Body of pancreas (tissue), 4 donors: ENCODE measurements around the gene C4orf50.

Experiments
- POLR2A ChIP-seq, 3 donors: fragments of 450-650 bp; IDR thresholded peaks; one replicate each; pipeline ENCODE4 v1.6.1; 2016; ENCODE audit warnings: antibody characterized with exemption in 3 of 3, mild to moderate bottlenecking in 2 of 3
- TF ChIP-seq, protein P1 (sequence below), 7 experiments: fragments of 450-650 bp in 4 of 7; fragments of 200-600 bp in 3 of 7; sonication (generic) in 3 of 7; IDR thresholded peaks; one replicate each; pipeline ENCODE4 v1.5.1; 2016 to 2019; ENCODE audit warnings: antibody characterized with exemption in 7 of 7

DNA sequence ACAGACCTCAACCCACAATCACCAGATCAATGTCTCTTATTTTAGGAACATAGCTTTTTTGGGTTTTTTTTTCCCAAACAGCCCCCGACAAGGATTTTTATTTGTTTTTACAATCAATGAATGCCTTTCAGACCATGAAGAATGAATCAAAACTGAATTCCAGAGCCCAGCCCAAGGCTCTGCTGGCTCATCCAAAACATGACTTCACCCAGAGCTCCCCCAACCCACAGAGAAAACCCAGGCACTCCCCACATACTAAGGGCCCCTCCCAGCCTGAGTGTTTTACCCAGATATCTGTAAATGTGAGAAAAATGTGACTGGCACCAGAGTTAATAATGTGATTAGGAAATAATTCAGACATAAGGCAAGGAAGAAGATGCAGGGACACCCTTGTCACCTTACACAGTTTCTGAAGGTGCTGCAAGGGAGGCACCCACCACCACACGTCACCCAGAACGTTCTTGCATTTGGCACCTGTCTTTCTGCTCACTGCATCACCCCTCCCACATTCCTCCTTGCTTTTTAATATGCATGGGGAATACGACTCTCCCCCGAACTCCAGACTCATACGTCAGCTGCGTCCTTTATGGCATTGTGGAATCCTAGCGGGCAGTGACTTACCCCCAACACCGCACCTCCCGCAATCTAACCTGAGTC is 47.8 kb upstream of the C4orf50 start:
- TF ChIP-seq, protein P1, sequence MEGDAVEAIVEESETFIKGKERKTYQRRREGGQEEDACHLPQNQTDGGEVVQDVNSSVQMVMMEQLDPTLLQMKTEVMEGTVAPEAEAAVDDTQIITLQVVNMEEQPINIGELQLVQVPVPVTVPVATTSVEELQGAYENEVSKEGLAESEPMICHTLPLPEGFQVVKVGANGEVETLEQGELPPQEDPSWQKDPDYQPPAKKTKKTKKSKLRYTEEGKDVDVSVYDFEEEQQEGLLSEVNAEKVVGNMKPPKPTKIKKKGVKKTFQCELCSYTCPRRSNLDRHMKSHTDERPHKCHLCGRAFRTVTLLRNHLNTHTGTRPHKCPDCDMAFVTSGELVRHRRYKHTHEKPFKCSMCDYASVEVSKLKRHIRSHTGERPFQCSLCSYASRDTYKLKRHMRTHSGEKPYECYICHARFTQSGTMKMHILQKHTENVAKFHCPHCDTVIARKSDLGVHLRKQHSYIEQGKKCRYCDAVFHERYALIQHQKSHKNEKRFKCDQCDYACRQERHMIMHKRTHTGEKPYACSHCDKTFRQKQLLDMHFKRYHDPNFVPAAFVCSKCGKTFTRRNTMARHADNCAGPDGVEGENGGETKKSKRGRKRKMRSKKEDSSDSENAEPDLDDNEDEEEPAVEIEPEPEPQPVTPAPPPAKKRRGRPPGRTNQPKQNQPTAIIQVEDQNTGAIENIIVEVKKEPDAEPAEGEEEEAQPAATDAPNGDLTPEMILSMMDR (IDR thresholded peaks at IDR 0.05), result no peak
- TF ChIP-seq POLR2A (IDR thresholded peaks at IDR 0.05), result no peak
